ENCODE measurements around the gene NFAM1.

Gene NFAM1

DNA sequence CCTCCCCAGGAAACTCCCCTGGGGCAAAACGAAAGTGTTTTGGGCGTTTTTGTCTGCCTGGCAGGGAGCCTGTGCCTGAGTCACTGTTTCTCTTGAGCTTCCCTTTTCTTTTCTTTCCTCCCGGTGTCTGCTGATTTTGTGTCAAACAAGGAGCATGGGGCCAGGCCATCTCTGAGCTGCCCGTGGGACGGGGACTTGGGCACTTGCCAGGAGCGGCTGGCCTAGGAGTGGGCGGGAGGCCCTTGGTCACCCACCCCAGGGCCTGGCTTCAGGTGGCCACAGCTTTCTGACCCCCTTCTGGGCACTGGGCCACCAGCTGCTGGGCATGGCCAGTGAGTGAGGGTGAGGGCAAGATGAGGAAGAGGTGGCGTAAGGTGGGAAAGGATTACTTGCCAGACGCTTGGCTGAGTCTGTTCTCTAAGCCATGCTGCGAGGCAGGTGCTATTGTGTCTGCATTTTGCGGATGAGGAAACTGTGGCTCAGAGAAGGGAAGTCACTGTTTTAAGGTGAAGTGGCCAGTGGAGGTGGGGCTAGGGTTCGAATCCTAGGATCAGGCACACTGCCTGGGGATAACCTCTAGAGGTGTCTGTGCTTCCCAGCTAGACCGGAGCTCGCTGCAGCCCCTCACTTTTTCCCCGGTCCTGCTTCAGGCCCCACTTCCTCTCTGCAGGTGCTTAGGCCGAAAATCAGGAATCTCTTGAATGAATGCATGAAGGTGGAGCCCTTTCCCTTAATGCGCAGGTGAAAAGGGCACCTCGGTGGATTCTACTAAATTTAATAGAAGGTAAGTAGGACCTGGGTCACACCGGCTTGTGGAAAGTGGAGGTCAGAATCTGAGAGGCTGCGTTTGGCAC, 7.8 kb upstream of the NFAM1 start:
- peak; percentile 9 for DNase-seq

- no peak for DNase-seq
These were observed 6.9 kb upstream of the NFAM1 start for GRCh38 chr22:42439021-42439567.

DNA sequence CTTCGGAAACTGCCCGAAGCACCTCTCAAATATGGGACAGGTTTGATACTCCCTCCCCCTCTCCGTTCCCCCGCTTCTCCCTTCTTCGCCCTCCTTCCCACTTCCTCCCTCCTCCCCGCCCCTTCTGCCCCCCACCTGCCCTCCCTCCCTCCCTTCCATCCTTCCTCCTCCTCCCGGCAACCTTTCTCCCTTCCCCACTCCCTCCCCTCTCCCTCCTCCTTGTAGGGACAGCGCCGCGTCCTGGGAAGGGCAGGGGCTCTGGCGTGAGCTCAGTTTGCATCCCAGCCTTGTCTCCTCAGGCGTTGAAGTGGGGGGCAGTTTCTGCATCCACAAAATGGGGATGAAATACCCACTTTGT, 6.1 kb upstream of the NFAM1 start:
- DNase-seq: no peak

DNA sequence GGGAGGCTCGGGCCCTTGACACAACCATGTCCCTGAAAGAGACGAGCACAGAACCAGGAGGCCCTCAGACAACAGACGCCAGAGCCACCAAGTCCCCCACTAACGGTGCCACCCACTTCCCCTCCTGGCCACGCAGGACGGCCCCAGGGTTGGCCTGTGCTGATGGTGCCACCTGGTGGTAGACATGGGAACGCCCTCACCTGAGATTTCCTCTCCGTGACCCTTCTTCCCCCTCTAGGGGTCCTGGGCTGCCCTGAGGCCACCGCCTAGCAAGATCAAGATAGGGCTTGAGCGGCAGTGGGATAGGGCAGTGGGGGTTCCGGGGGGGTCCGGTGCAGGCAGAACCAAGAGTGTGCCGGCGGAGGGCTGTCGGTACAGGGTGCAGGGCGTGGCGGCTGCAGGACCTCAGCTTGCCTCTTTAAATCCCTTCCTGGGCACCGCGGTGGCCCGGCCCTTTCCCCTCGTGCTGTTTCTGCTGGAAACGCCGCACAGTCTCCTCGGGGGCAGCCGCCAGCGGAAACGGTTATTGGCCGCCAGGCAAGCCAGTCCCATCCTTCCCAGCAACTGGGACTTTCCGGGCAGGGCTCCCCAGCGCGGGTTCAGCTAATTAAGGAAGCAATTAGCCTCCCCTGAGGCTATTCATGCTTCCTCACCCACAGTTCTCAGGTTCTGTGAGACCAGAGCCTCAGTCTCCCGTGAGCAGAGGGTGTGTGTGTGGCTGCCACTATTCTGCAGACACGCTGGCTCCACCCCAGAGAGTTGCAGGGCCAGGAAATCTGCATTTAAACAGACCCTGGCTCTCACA, 5.5 kb upstream of the NFAM1 start:
- DNase-seq: peak; percentile 87

DNA sequence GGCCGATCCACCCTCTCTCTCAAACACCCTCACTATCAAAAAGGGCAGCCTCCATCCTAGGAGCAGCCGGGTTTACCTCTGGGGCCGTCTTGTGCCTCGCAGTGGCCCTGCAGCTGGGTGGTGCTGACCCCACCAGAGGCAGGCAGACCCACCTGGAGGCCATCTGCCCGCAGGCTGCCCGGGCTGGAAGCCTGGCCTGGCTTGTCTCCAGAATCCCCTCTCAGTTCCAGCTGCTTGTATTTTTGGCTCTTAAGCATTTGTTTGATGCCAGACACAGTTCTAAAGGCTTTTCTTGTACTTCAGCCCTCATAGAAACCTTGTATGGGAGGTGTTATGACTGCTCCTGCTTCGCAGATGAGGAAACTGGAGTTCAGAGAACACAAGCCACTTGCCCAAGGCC, 4.2 kb upstream of the NFAM1 start:
- no peak for DNase-seq

DNA sequence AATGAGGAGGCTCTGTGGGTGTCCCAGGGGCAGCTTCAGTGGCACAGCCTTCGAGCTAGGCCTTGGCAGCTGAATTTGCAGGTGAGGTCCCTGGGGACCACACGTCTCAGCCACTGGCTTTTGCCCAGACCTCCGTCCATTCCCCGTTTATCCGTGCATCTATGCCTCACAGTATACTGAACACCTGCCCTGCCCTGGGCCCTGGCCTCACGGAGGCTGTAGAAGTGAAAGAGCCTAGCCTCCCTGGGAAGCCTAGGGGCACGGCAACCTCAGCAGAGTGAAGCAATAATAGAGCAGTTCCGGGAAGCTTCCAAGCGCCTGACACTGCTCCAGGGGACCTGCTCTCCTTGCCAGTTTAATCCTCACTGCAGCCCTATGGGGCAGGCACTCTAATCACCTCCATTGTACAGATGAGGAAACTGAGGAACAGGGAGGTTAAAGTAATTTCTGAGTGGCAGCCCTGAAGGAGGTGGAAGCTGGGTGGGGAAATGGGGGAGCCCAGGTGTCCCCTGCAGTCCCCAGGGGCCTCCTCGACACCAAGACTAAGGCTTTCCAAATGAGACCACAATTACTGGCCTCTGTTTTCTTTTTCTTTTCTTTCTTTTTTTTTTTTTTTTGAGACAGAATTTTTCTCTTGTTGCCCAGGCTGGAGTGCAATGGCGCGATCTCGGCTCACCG, 2.7 kb upstream of the NFAM1 start:
- DNase-seq: no peak

DNA sequence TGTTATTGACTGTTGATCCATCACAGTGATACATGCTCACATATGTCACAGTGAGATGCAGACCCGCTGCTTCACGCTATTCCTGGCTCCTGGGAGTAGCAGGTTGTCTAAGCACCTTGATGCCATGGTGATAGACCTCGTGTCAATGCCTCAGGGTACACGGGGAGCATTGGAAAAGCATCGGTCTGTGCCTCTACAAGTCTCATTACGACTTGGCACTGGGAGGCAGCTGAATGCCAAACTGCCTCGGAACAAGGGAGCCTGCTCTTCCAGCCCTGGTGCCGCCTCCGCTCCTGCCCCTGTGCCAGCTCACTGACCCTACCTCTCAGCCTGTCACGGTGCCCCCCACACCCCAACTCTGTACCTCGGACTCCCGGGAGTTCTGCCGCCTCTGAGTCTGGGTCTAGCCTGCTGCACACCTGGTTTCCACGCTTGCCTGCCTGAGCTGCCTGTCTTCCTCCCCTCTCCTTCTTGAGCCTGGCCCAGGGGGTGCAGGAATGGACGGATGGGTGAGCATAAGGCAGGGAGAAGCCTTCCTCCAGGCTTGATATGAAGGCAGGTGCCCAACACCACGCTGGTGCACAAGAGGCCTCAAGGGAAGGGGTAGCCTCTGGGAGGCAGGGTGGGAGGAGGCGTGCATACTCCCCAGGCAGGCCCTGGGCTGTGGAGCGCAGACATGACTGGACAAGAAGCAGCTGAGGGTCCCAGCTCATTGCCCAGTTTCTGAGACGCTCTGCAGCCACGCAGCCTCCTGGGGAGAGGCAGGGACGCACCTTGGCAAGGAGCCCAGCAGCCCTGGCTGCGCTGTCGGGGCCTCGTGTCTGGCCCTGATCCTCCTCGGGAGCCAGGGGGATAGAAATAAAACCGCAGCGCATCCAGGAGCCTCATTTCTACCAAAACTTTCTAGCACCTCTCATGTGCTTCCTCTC, 1.8 kb upstream of the NFAM1 start:
- DNase-seq: no peak

DNA sequence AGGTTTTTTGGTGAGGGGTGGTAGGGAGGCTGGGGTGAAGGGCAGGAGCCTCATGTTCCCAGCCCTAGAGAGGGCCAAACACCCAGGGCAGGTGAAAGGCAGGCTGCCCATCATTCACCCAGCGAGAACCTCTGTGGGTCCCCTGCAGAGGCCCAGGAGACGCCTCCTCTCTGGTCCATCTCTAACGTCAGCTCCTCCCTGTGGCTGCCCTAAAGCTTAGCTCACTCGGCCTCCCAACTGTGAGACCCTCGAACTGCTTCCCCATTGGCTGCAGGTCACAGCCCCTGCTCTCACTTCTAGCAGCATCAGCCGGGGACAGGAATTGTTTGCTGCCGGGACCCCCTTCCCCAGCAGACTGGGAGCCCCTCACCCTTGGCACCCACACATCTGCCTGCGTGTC, 615 bp upstream of the NFAM1 start:
- no peak for DNase-seq

DNA sequence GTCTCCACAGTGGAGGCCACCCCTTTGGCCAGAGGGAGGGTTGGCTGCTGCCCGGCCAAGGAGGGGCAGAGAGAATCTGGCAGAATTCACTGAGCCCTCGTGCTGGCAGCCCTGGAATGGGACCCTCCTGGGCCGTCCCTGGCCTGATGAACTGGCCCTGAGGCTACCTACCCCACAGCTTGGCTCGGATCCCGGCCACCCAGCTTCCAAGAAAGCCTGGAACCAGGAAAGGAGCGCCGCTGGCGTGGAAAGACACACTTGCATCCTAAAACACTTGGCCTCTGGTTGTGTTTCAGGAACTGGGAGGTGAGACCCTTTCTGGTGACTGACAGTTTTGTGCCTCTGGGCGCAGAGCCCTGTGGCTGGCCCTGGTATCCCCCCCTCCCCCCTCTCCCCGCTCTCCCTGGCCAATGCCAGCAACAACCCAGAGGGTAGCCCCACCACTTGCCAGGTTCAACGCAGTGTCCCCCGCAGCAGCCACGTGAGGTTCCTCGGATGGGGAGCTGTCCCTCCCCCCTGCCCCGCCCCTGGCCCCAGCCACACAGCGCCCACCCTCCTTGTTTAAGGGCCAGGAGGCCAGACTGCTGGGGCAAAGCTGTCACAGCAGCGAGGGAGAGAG, 693 bp downstream of the NFAM1 start:
- DNase-seq: no peak

- no peak for DNase-seq
These were observed 1.6 kb downstream of the NFAM1 start for GRCh38 chr22:42430528-42431125.

DNA sequence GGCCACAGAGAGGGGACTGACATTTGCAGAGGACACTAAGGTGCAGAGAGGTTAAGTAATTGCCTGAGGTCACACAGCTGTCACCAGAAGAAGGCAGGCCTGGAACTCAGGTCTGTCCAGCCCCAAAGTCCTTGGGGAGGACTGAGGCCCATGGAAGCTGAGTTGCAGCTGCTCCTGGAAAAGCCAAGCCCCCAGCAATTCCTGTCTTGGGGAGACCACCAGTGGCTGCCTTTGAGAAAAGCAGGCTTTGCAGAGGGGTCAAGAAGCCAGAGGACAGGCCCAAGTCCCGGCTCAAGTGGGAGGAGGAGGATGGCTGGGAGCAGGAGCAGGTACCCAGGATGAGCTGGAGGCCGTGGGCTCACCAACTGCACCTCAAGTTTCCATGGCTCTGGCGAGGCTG, 3.4 kb downstream of the NFAM1 start:
- DNase-seq: no peak

GRCh38 chr22:42428025-42428424, 4.2 kb downstream of the NFAM1 start:
- DNase-seq: no peak

GRCh38 chr22:42427167-42427566, 5.0 kb downstream of the NFAM1 start:
- DNase-seq: no peak

GRCh38 chr22:42425989-42426355, 6.2 kb downstream of the NFAM1 start:
- DNase-seq: no peak

DNA sequence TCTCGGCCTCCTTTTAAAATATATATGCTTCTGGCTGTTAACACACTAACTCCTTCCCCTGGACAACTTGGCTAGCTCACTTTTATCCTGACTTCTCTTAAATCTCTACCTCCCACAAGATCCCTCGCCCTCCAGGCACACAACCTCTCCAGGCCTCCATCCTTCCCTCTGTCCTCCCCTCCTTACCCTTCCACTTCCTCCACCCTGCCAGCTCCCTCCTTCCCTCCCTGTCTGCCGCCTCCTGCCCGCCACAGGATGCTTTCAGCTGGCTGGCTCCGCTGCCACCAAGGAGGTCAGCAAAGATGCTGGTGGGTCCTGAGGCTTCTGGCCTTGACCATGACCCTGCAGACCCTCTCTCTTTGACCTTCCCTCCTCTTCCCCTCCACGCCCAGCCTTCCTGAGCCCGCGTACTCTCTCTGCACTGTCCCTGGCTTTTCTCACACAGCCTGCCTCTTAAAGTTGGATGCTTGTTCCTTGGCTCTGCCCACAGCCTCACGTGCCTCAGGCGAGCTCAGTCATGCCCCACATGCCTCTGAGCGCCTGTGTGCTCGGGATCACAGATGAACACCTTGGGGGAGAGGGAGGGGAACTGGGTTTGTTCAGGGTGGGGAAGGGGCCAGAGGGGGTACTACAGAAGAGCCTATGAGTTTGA, 6.7 kb downstream of the NFAM1 start:
- no peak for DNase-seq

DNA sequence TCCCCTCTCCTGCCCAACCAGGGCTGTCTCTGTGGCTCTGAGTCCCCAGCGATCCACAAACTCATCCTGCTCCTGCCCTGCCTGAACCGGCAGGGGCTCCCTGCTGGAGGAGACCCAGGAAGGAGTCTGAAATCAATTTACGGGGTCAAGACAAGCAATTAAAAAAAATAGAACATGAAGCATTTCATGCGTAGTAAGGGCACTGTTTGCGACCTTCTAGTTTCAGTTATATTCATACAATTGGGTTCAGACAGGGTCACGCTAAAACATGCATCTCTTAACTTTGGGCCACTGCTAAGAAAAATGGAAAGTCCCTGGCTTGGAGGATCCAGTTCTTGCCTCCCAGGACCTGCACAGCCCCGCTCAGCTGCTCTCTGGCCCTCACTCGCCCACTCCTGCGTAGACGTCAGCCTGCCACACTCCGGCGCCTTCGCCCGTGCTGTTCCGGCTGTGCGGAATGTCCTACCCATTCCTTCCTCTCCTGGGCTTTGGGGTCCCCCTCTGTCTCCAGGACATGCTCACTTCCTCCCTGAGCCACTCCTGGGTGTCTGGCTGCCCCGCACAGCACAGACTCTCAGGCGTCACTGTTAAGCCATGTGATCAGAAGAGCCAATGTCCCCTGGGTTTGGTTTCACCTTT, 12.8 kb downstream of the NFAM1 start:
- DNase-seq: no peak

DNA sequence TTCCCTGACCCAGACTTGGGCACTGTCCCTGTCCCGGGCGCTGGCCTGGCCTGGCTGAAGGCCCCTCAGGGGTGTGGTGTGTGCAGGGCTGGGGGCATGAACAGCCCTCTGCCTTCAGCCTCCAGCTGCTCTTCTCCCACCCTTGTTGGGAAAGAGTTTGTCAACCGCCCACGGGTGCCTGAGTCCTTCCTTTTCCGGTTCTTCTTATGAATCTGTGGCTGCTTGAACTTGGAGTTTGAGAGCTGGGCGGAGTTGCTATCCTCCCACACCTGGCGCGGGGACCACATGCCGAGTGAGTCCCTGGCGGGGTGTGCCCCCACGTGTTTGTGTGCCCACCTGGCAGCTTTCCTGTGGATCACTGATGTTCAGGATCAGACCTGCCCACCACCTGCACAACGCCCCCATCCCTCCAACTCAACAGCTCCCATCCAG, 13.4 kb downstream of the NFAM1 start:
- DNase-seq: peak; percentile 11

DNA sequence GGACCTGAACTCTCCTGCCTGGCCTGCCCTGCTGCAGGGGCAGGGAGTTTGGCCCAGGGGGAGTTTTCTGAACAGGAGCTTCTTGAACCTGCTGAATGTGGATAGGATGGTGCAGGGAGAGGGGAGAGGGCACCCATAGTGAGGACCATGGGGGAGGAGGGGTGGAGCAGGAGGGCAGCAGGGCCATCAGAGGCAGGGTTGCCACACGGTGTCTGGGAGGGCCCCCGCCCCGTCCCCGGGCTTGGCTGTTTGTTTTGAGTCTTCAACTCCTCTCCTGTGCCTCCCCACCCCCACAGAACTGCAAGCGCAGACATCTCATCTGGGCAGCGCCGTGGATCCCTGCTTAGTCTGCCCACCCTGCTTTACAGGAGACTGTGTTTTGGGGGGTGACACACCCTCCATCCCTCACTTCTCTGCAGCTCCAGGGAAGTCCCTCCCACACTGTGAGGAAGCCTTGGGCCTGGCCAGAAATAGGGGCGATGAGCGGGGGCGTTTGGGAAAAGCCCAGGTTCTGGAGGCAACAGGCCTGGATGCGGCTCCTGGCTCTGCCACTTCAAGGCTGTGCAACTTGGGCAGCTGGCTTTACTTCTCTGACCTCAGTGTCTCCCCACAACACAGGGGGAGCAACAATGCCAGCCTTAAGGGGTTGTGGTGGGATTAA, 14.4 kb downstream of the NFAM1 start:
- DNase-seq: no peak

DNA sequence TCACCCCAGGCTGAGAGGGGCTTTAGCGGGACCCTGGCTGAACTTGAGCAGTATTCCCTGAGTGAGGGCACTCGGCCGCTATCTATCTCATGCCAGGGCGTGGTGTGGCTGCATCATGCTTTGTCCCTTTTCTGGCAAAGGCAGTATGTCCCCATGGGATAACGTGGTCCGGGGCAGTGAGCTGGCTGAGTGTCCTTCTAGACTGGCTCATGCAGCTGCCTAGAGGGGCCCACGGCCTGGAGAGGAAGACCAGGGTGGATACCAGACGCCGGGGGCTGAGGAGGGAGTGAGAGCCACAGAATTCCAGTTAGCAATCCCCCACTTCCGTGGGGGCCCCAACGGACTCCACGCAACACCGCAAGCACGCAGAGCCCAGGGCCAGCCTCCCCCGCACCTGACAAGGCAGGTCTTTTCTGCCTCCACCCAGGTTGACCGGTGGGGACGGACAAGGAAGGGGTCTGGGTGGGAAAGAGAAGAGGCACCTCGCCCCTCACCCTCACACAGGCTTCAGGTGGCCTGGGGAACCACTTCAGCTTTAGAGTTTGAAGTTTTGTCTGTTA, 15.5 kb downstream of the NFAM1 start:
- no peak for DNase-seq
